ENCODE results near the gene CRYBB1.
A peak's percentile ranks its signal among the peaks of the same experiment; 100 is the strongest.

The CRYBB1 gene

DNA sequence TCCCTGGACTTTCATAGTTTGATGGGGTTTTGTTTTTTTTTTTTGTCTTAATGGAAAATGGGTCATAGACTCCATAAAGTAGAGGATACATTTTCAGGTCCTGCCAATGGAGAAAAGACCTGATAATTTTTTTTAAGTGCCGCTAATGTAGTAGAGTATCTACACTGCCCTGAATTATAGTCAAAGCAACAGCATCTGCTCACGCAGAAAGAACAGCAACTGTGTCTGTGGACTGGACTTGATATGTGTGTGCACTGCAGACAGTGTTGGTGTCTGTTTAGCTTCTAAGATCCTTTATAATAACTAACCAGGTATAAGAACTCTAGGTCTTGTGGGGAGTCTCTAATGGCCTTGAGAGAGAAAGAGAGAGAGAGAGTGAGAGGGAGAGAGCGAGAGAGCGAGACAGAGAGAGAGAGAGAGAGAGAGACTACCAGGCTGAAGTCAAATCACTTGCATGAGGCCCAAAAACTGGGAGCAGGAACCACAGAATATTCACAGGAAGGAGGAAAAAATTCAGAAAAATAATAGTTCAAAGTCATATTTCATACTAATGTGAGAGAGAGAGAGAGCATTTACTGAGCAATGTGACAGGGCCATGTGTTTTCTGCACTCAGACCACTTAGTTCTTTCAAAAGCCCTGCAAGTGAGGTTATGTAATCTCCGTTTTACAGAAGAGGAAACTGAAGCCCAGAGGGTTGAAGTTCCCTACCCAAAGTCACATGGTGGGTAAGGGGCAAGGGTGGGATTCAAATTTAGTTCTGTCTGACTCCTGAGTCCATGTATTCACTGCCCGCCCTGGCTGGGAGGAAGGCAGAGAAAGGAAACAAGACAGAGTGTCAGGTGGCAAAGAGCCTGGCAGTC lies 30.9 kb upstream of the CRYBB1 start:
- TF ChIP-seq GATA3 (IDR thresholded peaks at IDR 0.05; ENCODE audit: low read depth, low read length): no peak
- no peak for TF ChIP-seq GATA2 (IDR thresholded peaks at IDR 0.05; ENCODE audit: low read depth, low read length)

DNA sequence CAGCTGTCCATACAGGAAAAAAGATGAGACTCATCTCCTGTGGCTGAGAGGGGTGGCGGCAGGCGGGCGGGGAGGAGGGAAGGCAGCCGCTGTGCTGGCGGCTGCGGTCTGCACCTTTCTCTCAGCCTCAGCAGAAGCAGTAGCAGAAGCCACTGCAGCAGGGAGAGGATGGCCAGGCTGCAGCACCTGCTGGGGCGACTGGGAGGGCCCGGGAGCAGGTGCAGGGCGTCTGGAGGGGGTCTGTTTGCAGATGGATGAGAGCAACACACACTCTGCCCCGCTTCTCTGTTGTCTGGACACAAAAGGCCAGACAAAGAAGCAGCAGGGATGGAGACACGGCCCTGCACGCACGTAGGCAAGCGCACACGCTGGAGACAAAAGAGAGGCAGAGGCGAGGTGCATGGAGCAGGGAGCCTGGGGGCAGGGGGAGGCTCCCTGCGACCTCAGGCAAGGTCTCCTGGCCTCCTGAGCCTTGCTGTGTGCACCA lies 30.2 kb upstream of the CRYBB1 start:
- TF ChIP-seq GATA3 (IDR thresholded peaks at IDR 0.05; ENCODE audit: low read depth, low read length) (no peak), GATA2 (IDR thresholded peaks at IDR 0.05; ENCODE audit: low read depth, low read length) (no peak)

DNA sequence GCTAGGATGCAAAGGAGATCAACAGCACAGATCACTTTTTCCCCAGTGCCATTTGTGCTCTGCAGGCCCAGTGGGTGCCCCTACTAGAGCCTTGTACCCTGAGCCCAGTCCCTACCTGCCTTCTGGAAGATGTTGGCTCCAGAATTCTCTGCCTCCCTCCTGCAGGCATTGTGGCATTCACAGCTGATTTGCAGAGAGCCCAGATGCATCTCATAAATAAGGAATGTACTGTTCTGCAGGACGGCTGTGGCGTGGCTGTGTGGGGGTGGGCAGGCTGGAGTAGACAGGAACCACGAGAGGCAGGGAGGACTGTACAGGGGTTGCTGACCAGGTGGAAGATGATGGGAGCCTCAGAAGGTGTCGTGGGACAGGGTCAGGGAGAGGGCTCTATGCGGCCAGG lies 28.3 kb upstream of the CRYBB1 start:
- TF ChIP-seq GATA2 (IDR thresholded peaks at IDR 0.05; ENCODE audit: low read depth, low read length) (no peak), GATA3 (IDR thresholded peaks at IDR 0.05; ENCODE audit: low read depth, low read length) (no peak)

DNA sequence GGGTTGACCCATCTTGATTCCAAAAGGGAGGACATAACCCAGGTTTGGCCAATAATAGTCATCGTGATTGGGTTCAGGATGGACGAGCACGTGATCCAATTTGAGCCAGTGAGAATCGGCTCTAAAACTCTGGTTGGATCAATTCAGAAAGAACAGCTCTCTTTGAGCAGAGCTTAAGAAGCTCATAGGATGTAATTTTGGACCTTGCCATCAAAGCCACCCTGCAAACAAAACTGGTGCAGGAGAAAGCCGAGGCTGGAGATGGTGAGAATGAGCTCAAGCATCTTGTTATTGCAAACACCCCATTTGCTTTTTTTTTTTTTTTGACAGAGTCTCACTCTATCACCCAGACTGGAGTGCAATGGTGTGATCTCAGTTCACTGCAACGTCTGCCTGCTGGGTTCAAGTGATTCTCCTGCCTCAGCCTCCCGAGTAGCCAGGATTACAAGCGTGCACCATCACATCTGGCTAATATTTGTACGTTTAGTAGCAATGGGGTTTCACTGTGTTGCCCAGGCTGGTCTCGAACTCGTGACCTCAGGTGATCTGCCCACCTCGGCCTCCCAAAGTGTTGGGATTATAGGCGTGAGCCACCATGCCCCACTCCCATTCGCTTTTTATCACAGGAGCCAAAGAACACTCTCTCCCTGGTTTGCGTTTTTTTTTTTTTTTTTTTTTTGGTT lies 25.7 kb upstream of the CRYBB1 start:
- TF ChIP-seq GATA3 (IDR thresholded peaks at IDR 0.05; ENCODE audit: low read depth, low read length) (no peak), GATA2 (IDR thresholded peaks at IDR 0.05; ENCODE audit: low read depth, low read length) (no peak)

DNA sequence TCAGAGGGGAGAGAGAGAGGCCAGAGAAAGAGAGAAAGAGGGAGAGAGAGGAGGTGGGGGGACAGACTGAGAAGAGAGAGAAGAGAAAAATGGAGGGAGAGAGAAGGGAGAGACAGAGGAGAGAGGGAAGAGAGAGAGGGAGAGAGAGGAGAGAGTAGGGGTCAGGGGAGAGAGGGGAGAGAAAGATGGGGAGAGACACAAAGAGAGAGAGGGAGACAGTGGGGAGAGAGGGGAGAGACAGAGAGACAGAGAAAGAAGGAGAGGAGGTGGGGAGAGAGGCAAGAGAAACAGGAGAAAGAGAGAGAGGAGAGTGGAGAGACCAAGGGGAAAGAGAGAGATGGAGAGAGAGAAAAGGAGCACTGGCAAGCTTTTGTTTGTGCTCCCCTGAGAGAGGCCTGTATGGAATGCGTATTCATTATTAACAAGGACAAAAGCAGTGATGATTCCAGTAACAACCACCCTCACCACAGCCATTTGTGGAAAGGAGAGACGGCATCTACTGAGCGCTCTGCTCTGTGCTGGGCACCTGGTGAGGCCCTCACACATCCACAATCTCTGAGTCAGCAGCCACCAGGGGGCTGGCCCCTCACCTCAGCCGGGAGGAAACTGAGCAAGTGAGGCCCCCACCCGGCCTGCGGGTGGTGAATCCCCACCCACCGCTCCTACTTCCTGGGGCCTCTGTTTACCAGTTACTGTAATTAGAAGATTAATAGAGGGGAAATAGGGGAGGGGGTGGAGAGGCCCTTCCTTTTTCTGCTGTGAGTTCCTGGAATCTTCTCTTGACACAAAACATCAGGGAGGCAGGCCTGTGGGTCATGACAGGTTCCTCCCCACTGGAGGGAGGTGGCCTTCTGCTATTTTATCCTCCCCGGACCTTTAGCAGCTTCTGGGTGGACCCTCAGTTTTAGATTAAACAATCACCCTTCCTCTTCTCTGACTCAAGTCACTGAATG lies 24.9 kb upstream of the CRYBB1 start:
- TF ChIP-seq GATA3 (IDR thresholded peaks at IDR 0.05; ENCODE audit: low read depth, low read length) (no peak), GATA2 (IDR thresholded peaks at IDR 0.05; ENCODE audit: low read depth, low read length) (no peak)

DNA sequence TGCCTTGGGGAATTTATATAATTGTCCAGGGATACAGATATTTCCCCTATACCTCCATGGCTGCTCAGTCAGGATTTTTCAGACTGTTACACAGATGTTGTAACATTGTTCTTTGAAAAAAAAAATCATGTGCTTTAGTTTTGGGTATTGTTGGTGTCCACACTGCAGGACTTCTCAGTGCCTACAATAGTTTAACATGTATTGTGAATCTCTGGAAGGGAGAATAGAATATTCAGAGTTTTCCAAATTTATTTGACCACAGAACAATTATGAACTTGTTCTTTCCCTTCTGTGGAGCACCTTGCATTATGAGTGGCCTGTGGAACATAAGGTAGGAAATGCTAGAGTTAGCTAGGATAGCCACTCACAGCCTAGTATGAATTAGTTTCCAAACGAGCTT lies 18.5 kb upstream of the CRYBB1 start:
- TF ChIP-seq GATA3 (IDR thresholded peaks at IDR 0.05; ENCODE audit: low read depth, low read length) (no peak), GATA2 (IDR thresholded peaks at IDR 0.05; ENCODE audit: low read depth, low read length) (no peak)

DNA sequence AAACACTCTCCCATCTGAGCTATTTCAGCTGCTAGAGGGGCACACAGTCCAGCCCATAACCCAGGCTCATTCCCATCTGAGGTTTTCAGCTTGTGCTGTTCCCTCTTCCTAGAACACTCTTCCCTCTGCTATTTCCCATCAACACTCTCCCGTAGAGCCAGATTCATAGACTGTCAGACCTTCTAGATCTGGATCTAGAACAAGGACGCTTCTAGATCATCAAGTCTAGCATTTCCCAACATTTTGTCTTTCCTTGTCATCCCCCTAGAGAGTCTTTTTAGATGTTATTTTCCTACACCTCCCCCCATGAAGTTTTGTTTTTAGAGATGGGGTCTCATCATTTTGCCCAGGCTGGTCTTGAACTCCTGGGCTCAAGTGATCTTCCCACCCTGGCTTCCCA lies 17.3 kb upstream of the CRYBB1 start:
- TF ChIP-seq GATA3 (IDR thresholded peaks at IDR 0.05; ENCODE audit: low read depth, low read length): no peak
- no peak for TF ChIP-seq GATA2 (IDR thresholded peaks at IDR 0.05; ENCODE audit: low read depth, low read length)

DNA sequence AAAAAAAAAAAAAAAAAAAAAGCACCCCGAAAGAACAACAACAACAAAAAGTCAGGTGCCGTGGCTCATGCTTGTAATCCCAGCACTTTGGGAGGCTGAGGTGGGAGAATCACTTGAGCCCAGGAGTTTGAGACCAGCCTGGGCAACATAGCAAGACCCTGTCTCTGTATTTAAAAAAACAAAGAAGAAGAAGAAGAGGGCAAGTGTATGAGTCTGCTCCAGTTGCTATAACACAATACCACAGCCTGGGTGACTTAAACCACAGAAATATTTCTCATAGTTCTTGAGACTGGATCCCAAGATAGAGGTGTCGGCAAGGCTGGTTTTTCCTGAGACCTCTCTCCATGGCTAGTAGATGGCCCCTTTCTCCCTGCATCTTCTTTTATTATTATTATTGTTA lies 16.4 kb upstream of the CRYBB1 start:
- TF ChIP-seq GATA2 (IDR thresholded peaks at IDR 0.05; ENCODE audit: low read depth, low read length) (no peak), GATA3 (IDR thresholded peaks at IDR 0.05; ENCODE audit: low read depth, low read length) (no peak)

DNA sequence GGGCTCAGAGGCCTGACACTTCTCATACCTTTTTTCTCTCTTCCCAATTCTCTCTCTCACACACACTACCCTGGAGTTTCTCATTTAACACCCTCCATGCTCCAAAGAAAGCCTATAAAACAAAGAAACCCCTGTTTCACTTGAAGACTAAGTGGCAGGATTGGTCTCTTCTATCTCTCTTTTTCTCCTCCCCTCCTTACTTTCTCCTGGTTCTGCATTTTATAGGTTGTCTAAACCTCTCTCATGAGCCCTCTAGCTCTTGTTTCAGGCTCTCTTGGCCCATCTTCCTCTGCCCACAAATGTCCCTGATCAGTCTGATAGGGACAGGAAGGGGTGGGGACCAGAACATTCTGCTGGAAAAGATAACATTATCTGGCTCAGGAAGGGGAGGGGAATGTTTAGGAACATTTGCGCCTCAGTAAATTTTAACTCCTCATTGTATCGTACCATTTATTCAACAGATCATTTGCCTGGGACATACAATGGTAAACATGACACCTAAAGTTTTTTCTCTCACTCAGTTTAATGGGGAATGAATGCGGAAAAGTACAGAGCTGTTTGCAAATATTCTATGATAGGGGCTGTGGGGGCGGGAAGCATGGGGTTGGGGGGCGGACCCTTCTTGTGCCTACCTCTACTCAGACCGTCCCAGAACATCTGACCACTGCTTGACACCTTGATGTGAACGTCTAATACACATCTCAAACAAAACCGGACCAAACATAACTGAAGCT lies 14.8 kb upstream of the CRYBB1 start:
- TF ChIP-seq GATA3 (IDR thresholded peaks at IDR 0.05; ENCODE audit: low read depth, low read length) (no peak), GATA2 (IDR thresholded peaks at IDR 0.05; ENCODE audit: low read depth, low read length) (peak; percentile 12; the same call in 1 of the 2 replicates)

DNA sequence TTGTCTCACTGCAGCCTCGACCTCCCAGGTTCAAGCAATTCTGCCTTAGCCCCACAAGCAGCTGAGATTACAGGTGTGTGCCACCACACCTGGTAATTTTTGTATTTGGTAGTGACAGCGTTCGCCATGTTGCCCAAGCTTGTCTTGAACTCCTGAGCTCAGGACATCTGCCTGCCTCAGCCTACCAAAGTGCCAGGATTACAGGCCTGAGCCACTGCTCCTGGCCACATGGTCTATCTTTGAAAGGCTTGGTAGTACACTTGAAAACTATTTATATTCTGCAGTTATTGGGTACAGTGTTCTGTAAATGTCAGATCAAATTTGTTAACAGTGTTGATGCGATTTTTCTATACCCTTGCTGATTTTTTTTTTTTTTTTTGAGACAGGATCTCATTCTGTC lies 13.5 kb upstream of the CRYBB1 start:
- TF ChIP-seq GATA2 (IDR thresholded peaks at IDR 0.05; ENCODE audit: low read depth, low read length) (no peak), GATA3 (IDR thresholded peaks at IDR 0.05; ENCODE audit: low read depth, low read length) (no peak)

DNA sequence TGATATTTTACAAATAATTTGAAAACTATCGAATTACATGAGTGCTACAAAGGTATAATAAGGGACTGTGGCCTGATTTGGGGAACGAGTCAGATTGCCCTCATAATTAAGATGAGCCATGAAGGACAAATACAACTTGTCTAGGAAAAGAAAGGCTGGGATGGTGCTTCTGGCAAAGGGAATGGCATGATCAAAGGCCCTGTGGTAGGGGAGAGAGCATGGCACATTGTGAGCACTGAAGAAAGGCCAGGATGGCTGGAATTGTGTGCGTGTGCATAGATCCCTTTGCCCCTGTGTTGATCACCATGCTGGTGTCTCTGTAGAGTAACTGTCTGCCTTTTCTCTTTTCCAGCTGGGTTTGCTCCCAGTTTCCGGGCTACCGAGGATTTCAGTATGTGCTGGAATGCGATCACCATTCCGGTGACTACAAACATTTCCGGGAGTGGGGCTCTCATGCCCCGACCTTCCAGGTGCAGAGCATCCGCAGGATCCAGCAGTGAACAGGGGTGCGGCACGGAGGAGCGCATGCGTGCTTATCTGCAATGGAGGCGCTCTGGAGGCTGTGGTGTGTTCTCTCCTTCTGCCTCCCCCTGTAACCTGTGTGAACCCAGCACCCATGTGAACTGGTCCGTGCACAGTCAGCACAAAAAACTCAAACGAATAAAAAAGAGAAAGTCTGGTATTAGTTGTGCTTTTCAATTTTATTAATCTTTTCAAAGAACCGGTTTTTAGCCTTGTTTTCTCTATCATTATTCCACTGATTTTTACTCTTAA lies 12.3 kb upstream of the CRYBB1 start:
- TF ChIP-seq GATA2 (IDR thresholded peaks at IDR 0.05; ENCODE audit: low read depth, low read length) (no peak), GATA3 (IDR thresholded peaks at IDR 0.05; ENCODE audit: low read depth, low read length) (no peak)

DNA sequence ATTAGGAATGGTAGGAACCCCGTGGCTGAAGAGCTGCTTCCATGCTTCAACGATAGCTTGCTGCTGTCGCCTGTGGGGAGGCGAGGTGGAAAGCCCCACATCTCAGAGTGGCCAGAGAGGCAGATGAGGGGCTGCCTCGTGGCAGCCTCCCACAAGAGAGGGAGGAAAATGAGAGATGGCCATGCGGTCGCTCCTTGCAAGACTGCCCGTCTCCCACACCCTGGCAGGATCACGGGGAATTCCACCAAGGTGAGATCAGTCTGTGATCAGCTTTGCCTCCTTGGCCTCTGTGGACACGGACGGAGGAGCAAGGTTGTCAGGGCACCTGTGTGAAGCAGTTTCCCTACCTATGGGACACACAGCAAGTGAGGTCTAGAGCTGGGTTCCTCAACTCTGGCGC lies 7.0 kb upstream of the CRYBB1 start:
- TF ChIP-seq GATA3 (IDR thresholded peaks at IDR 0.05; ENCODE audit: low read depth, low read length) (no peak), GATA2 (IDR thresholded peaks at IDR 0.05; ENCODE audit: low read depth, low read length) (no peak)

DNA sequence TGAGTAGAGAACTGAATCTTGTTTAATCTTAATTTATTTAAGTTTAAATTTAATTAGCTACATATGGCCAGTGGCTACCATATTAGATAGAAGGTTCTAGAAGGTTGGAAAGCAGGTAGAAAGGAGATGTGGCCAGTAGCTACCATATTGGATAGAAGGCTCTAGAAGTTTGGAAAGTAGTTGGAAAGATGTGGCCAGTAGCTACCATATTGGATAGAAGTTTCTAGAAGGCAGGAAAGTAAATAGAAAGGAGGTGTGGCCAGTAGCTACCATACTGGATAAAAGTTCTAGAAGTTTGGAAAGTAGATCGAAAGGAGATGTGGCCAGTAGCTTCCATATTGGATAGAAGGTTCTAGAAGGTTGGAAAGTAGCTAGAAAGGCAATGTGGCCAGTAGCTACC lies 6.2 kb upstream of the CRYBB1 start:
- no peak for TF ChIP-seq GATA2 (IDR thresholded peaks at IDR 0.05; ENCODE audit: low read depth, low read length)
- no peak for TF ChIP-seq GATA3 (IDR thresholded peaks at IDR 0.05; ENCODE audit: low read depth, low read length)
